ENCODE measurements around the gene GALNT14. TPM values are rescaled to one million over a fixed set of nuclear protein-coding genes. Genes with fewer than 3 reads are reported as not detected.

Gene GALNT14
- total and polyA plus RNA-seq, 2 donors (not counting 1 experiment from before 2014, with no cell fraction given) = 3.1 to 6.2 TPM

GRCh38 chr2:31054842-31055388 is 83.3 kb downstream of the GALNT14 start:
- no peaks in the 10 kb centered on the region for H3K79me2 ChIP-seq (ENCODE audit: control insufficient read depth, insufficient read depth, low read length)

More at GRCh38 chr2:31054842-31055388, 83.3 kb downstream of the GALNT14 start:
- ChIA-PET CTCF (no interaction called here), POLR2A (no interaction called here)
- Histone ChIP-seq H3K36me3 (replicated peaks in 1 of 2; ENCODE audit: control extremely low read depth in 1 of 2, control insufficient read depth in 1 of 2, extremely low read depth in 1 of 2, insufficient read depth in 2 of 2, low read length in 1 of 2) (no peaks in the 10 kb centered on the region), H4K20me1 (ENCODE audit: control insufficient read depth, insufficient read depth, low read length, poor library complexity, severe bottlenecking) (no peaks in the 10 kb centered on the region), H2AFZ (ENCODE audit: insufficient read depth, low read depth, low read length, poor library complexity, severe bottlenecking) (no peak overlapping the region), H3K9ac (ENCODE audit: low read length) (no peak overlapping the region), H3K9me3 (ENCODE audit: control extremely low read depth in 1 of 3, control insufficient read depth in 2 of 3, insufficient read depth in 1 of 3, low read length in 2 of 3) (no peaks in the 10 kb centered on the region), H3K27ac (ENCODE audit: low read length in 2 of 2) (no peak overlapping the region), H3K27me3 (replicated peaks in 1 of 4; ENCODE audit: control extremely low read depth in 1 of 4, control insufficient read depth in 3 of 4, insufficient read depth in 4 of 4, low read length in 3 of 4) (no peaks in the 10 kb centered on the region), H3K4me2 (replicated peaks; ENCODE audit: low read depth, low read length, poor library complexity, severe bottlenecking) (no peak overlapping the region), H3K4me3 (ENCODE audit: control extremely low read depth in 1 of 5, extremely low read depth in 1 of 5, insufficient read depth in 1 of 5, low read depth in 2 of 5, low read length in 4 of 5) (no peak overlapping the region), H3K4me1 (ENCODE audit: control insufficient read depth in 2 of 2, insufficient read depth in 2 of 2, low read length in 2 of 2) (no peaks in the 10 kb centered on the region)
- Mint-ChIP-seq H3K27me3 (no peaks in the 10 kb centered on the region), H3K4me1 (no peaks in the 10 kb centered on the region), H3K9me3 (ENCODE audit: insufficient read depth) (no peaks in the 10 kb centered on the region), H3K4me3 (no peak overlapping the region), H3K27ac (no peak overlapping the region)
- WGBS (ENCODE audit: insufficient coverage) = 75% methylated on average over 6 of the region's 7 CpGs
- intact Hi-C loops (cut with micrococcal nuclease) = no loop called here
- ATAC-seq (ENCODE audit: low read depth) = no peak
- TF ChIP-seq EZH2 (IDR thresholded peaks at IDR 0.05; ENCODE audit: borderline replicate concordance, insufficient read depth, low read depth, low read length, poor library complexity, severe bottlenecking) = no peak
- no peak for TF ChIP-seq CTCF (IDR thresholded peaks at IDR 0.05)
- no peak for DNase-seq

Data from B cell (primary cell).